Kidney (tissue), 14 donors: ENCODE measurements around the gene TYROBP. TPM values are rescaled to one million over a fixed set of nuclear protein-coding genes. Genes with fewer than 3 reads are reported as not detected.

Source experiments
- DNase-seq, 5 donors: peaks; one replicate each; pipeline ENCODE4 v3.0.0-alpha.2; 2013 to 2020
- FAIRE-seq: peaks from 2 replicates; lab custom pipeline; 2012; peaks lifted over from hg19 to GRCh38; lab: Jason Lieb, UNC
- H3K27ac ChIP-seq, 2 donors: one replicate each; pipeline ENCODE4 v1.7.0; 2013; ENCODE audit warnings: low read depth in 2 of 2, low read length in 2 of 2, inconsistent platforms in 1 of 2
- H3K27me3 ChIP-seq: one replicate; pipeline ENCODE4 v1.7.1; 2013; ENCODE audit warnings: low read length, inconsistent platforms; ENCODE audit not compliant: control insufficient read depth, insufficient read depth
- H3K36me3 ChIP-seq, 3 donors: one replicate each; pipeline versions ENCODE4 v1.7.0 to v1.7.1; 2013; ENCODE audit warnings: low read length in 3 of 3, control low read depth in 1 of 3, inconsistent platforms in 1 of 3; ENCODE audit not compliant: insufficient read depth in 3 of 3, control insufficient read depth in 2 of 3
- H3K4me1 ChIP-seq, 3 donors: one replicate each; pipeline versions ENCODE4 v1.7.0 to v1.7.1; 2013; ENCODE audit warnings: low read length in 3 of 3, inconsistent platforms in 1 of 3, low read depth in 1 of 3; ENCODE audit not compliant: control insufficient read depth in 2 of 3, insufficient read depth in 2 of 3
- H3K4me3 ChIP-seq, 3 donors: one replicate each; pipeline versions ENCODE4 v1.7.0 to v1.8.1; 2013; ENCODE audit warnings: low read length in 3 of 3, control low read depth in 1 of 3, inconsistent platforms in 1 of 3
- H3K9ac ChIP-seq, 3 donors: one replicate each; pipeline versions ENCODE4 v1.7.0 to v1.7.1; 2013; ENCODE audit warnings: low read length in 3 of 3, control low read depth in 1 of 3, inconsistent platforms in 1 of 3
- H3K9me3 ChIP-seq, 3 donors: one replicate each; pipeline versions ENCODE4 v1.7.0 to v1.7.1; 2013; ENCODE audit warnings: low read length in 3 of 3, control low read depth in 1 of 3, inconsistent platforms in 1 of 3; ENCODE audit not compliant: control insufficient read depth in 2 of 3, insufficient read depth in 1 of 3
- CTCF ChIP-seq: IDR thresholded peaks from 3 replicates; pipeline ENCODE4 v1.5.1; 2012; ENCODE audit warnings: mild to moderate bottlenecking, moderate library complexity, borderline replicate concordance; ENCODE audit not compliant: insufficient read depth; ENCODE audit errors: extremely low read depth
- intact Hi-C: fragments of 100-400 bp; cut with DNase I; formaldehyde crosslinking; loops from one replicate; pipeline ENCODE4 v1.11.1; 2022
- polyA plus RNA-seq: library from polyadenylated mRNA; stranded (reverse); fragments of 350-450 nt; fragmentation: Illumina TruSeq; extraction: RNeasy Lipid Tissue Mini Kit (QIAGEN cat#74804); gene quantifications from one replicate; pipeline ENCODE4 v1.2.3, GENCODE V29; 2014; ENCODE audit warnings: low read depth, low replicate concordance; ENCODE audit not compliant: insufficient read depth
- total RNA-seq: library from RNA; stranded (reverse); fragmentation: NEBNext Ultra II Directional; extraction: Animal tissue kit (Norgen Biotek cat#: 25700); gene quantifications from one replicate; pipeline ENCODE4 v1.2.1, GENCODE V29; 2021
- donor health status: control.
- donor health status: control.
- donor health status: control.
- donor health status: control.
- donor health status: control.
- donor health status: DM: yes; HTN: yes; CAD: no.
- donor health status: Normal renal cell carcinoma (clear cell type).

Gene TYROBP
- total and polyA plus RNA-seq, 2 donors from 2014 or later: 64.2 to 77.6 TPM

- H3K27ac ChIP-seq: no peak overlapping the region
- peak; percentile 58 for TF ChIP-seq CTCF
- no peaks in the 10 kb centered on the region for H3K36me3 ChIP-seq
- H3K4me3 ChIP-seq: no peak overlapping the region
- H3K9me3 ChIP-seq: no peaks in the 10 kb centered on the region
- H3K27me3 ChIP-seq: no peaks in the 10 kb centered on the region
- DNase-seq: peak in 3 of 5 donors; percentile 65 to 87 (median 77)
- intact Hi-C loops: loop anchor here (5.0 kb wide), 1 partner anchor 50 kb away; no protein-coding TSS in a partner anchor
- no peaks in the 10 kb centered on the region for H3K4me1 ChIP-seq
- H3K9ac ChIP-seq: no peak overlapping the region
- peak; percentile 92 for FAIRE-seq
These were observed 25.8 kb downstream of the TYROBP start for GRCh38 chr19:35882114-35882832.

GRCh38 chr19:35879770-35880317, 28.3 kb downstream of the TYROBP start:
- FAIRE-seq (no peak), DNase-seq (peak; percentile 91 to 96 (median 94))
- H3K9ac ChIP-seq: no peak overlapping the region
- no peak overlapping the region for H3K27ac ChIP-seq
- H3K4me3 ChIP-seq: no peak overlapping the region
- intact Hi-C loops: loop anchor here (5.0 kb wide), 1 partner anchor 52 kb away; no protein-coding TSS in a partner anchor
- H3K4me1 ChIP-seq: no peaks in the 10 kb centered on the region
- TF ChIP-seq CTCF: no peak
- no peaks in the 10 kb centered on the region for H3K27me3 ChIP-seq
- H3K9me3 ChIP-seq: no peaks in the 10 kb centered on the region
- H3K36me3 ChIP-seq: no peaks in the 10 kb centered on the region

GRCh38 chr19:35879068-35879467, 29.0 kb downstream of the TYROBP start:
- H3K27me3 ChIP-seq: no peaks in the 10 kb centered on the region
- no peak for DNase-seq
- no peak for TF ChIP-seq CTCF
- no peak overlapping the region for H3K4me3 ChIP-seq
- intact Hi-C loops: no loop called here
- no peak for FAIRE-seq
- no peak overlapping the region for H3K9ac ChIP-seq
- no peak overlapping the region for H3K27ac ChIP-seq
- H3K9me3 ChIP-seq: no peaks in the 10 kb centered on the region
- H3K4me1 ChIP-seq: no peaks in the 10 kb centered on the region
- H3K36me3 ChIP-seq: no peaks in the 10 kb centered on the region
